Activated CD8-positive, alpha-beta memory T cell treated with anti-CD3 and anti-CD28 coated beads, Interleukin-2, amount 50 U/mL, for 1 hour (primary cell): ENCODE data around the gene SLC39A12.

ENCODE experiments used
- DNase-seq: peaks from one replicate; pipeline ENCODE4 v3.0.0-alpha.2; 2020; ENCODE audit errors: extremely low read depth

The SLC39A12 gene

GRCh38 chr10:17963431-17963830 is 11.7 kb downstream of the SLC39A12 start:
- no peak for DNase-seq

- DNase-seq: no peak
Measured at GRCh38 chr10:17965649-17966235, 14.0 kb downstream of the SLC39A12 start.

- no peak for DNase-seq
Measured at GRCh38 chr10:17974505-17974904, 22.8 kb downstream of the SLC39A12 start.

GRCh38 chr10:17980846-17981565 is 29.3 kb downstream of the SLC39A12 start:
- no peak for DNase-seq

- no peak for DNase-seq
Measured at GRCh38 chr10:17981766-17982380, 30.2 kb downstream of the SLC39A12 start.

- DNase-seq: no peak
Measured at GRCh38 chr10:17984056-17984455, 32.3 kb downstream of the SLC39A12 start.

GRCh38 chr10:17984563-17984962 is 32.8 kb downstream of the SLC39A12 start:
- no peak for DNase-seq

- DNase-seq: no peak
Measured at GRCh38 chr10:17989908-17990767, 38.4 kb downstream of the SLC39A12 start.

- DNase-seq: no peak
Measured at GRCh38 chr10:17992266-17992665, 40.5 kb downstream of the SLC39A12 start.

- no peak for DNase-seq
Measured at GRCh38 chr10:17993361-17993760, 41.6 kb downstream of the SLC39A12 start.

- DNase-seq: no peak
Measured at GRCh38 chr10:18000601-18001000, 48.9 kb downstream of the SLC39A12 start.

GRCh38 chr10:18005445-18005780 is 53.7 kb downstream of the SLC39A12 start:
- no peak for DNase-seq

- no peak for DNase-seq
Measured at GRCh38 chr10:18005781-18006456, 54.2 kb downstream of the SLC39A12 start.

GRCh38 chr10:18008986-18009385 is 57.3 kb downstream of the SLC39A12 start:
- DNase-seq: no peak

GRCh38 chr10:18010050-18010449 is 58.3 kb downstream of the SLC39A12 start:
- DNase-seq: no peak

- no peak for DNase-seq
Measured at GRCh38 chr10:18020523-18020922, 68.8 kb downstream of the SLC39A12 start.

- DNase-seq: no peak
Measured at GRCh38 chr10:18021725-18022480, 70.2 kb downstream of the SLC39A12 start.

GRCh38 chr10:18043148-18044006 is 91.7 kb downstream of the SLC39A12 start:
- no peak for DNase-seq

GRCh38 chr10:18044976-18045720 is 93.4 kb downstream of the SLC39A12 start:
- no peak for DNase-seq
